Measurements from ENCODE around the gene GAREM1.

GRCh38 chr18:32358529-32358928, 112.2 kb downstream of the GAREM1 start:
- no peak for TF ChIP-seq CTCF (IDR thresholded peaks at IDR 0.05)
- no peak for TF ChIP-seq POLR2A (IDR thresholded peaks at IDR 0.05)
